ENCODE data around the gene SPG7.
"Not testable (repeated sequence)": the region's sequence is repeated elsewhere in the genome, so short reads cannot be mapped to it uniquely, and the experiment has no call there.

DNA sequence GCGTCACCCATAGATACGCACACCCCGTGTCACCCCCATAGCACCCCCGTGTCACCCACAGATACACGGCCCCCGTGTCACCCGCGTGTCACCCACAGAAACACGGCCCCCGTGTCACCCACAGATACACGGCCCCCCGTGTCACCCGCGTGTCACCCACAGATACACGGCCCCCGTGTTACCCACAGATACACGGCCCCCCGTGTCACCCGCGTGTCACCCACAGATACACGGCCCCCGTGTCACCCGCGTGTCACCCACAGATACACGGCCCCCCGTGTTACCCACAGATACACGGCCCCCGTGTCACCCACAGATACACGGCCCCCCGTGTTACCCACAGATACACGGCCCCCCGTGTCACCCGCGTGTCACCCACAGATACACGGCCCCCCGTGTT, 79.5 kb downstream of the SPG7 start:
- TF ChIP-seq, protein P1, sequence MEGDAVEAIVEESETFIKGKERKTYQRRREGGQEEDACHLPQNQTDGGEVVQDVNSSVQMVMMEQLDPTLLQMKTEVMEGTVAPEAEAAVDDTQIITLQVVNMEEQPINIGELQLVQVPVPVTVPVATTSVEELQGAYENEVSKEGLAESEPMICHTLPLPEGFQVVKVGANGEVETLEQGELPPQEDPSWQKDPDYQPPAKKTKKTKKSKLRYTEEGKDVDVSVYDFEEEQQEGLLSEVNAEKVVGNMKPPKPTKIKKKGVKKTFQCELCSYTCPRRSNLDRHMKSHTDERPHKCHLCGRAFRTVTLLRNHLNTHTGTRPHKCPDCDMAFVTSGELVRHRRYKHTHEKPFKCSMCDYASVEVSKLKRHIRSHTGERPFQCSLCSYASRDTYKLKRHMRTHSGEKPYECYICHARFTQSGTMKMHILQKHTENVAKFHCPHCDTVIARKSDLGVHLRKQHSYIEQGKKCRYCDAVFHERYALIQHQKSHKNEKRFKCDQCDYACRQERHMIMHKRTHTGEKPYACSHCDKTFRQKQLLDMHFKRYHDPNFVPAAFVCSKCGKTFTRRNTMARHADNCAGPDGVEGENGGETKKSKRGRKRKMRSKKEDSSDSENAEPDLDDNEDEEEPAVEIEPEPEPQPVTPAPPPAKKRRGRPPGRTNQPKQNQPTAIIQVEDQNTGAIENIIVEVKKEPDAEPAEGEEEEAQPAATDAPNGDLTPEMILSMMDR (IDR thresholded peaks at IDR 0.05; ENCODE audit: poor library complexity, severe bottlenecking): not testable (repeated sequence)
- not testable (repeated sequence) for TF ChIP-seq EZH2 (IDR thresholded peaks at IDR 0.05; ENCODE audit: borderline replicate concordance, insufficient read depth, low read length, poor library complexity, severe bottlenecking); TAF1 (IDR thresholded peaks at IDR 0.05; ENCODE audit: low read depth); EP300 (conservative IDR thresholded peaks at IDR 0.05; ENCODE audit: poor library complexity, severe bottlenecking); RAD21 (conservative IDR thresholded peaks at IDR 0.05); MXI1 (conservative IDR thresholded peaks at IDR 0.05; ENCODE audit: poor library complexity, severe bottlenecking); POLR2AphosphoS5 (IDR thresholded peaks at IDR 0.05); SMC3 (conservative IDR thresholded peaks at IDR 0.05; ENCODE audit: poor library complexity)

Measured in neural cell (in vitro differentiated cells).